Testis (tissue), 2 donors: ENCODE measurements around the gene TOP1.

ENCODE experiments used
- POLR2A ChIP-seq: fragments of 450-650 bp; IDR thresholded peaks from one replicate; pipeline ENCODE4 v1.6.1; 2017; ENCODE audit warnings: antibody characterized with exemption, mild to moderate bottlenecking, moderate library complexity
- TF ChIP-seq, protein P1 (sequence below), 3 experiments: fragments of 450-650 bp in 2 of 3; fragments of 200-600 bp in 1 of 3; sonication (generic) in 1 of 3; IDR thresholded peaks; one replicate each; pipeline ENCODE4 v1.5.1; 2016 to 2019; ENCODE audit warnings: antibody characterized with exemption in 3 of 3, mild to moderate bottlenecking in 2 of 3, moderate library complexity in 1 of 3

DNA sequence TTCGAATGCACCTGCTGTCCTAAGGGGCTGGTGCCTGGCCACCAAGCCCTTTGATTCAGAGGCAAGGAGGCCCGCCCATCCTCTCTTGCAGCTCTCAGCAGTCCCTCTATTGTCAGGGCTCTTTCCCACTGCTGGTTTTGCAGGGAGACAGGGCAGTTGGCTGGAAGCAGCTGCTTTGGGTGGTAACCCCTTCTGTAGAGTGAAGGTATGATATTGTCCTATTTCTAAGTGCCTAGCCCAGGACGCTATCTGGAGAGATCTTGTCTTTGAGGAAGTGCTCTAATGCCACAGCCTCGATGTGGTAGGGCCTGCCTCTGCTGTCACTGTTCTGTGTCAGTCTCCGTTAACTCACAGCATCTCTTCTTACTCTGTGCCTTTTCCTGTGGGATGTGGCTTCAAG, 114.3 kb downstream of the TOP1 start:
- TF ChIP-seq, protein P1, sequence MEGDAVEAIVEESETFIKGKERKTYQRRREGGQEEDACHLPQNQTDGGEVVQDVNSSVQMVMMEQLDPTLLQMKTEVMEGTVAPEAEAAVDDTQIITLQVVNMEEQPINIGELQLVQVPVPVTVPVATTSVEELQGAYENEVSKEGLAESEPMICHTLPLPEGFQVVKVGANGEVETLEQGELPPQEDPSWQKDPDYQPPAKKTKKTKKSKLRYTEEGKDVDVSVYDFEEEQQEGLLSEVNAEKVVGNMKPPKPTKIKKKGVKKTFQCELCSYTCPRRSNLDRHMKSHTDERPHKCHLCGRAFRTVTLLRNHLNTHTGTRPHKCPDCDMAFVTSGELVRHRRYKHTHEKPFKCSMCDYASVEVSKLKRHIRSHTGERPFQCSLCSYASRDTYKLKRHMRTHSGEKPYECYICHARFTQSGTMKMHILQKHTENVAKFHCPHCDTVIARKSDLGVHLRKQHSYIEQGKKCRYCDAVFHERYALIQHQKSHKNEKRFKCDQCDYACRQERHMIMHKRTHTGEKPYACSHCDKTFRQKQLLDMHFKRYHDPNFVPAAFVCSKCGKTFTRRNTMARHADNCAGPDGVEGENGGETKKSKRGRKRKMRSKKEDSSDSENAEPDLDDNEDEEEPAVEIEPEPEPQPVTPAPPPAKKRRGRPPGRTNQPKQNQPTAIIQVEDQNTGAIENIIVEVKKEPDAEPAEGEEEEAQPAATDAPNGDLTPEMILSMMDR (IDR thresholded peaks at IDR 0.05), result no peak
- TF ChIP-seq POLR2A, result no peak
